K562 (cell line): ENCODE measurements around the gene SORCS2. TPM values are rescaled to one million over a fixed set of nuclear protein-coding genes. Genes with fewer than 3 reads are reported as not detected.
A peak's percentile ranks its signal among the peaks of the same experiment; 100 is the strongest.

Experiments
- ATAC-seq: fragments of 200-7000 bp; cut with Tn5 transposase; 3 replicates; pipeline ENCODE4 v1.9.1; 2020; ENCODE audit warnings: moderate library complexity
- BruUV-seq: library from RNA; stranded (reverse); fragments of 400-500 nt; replicated peaks from 2 replicates; lab custom pipeline; 2021; lab: Mats Ljungman, UMichigan
- CTCF ChIA-PET: fragments of 300-600 bp; formaldehyde crosslinking; extraction: SDS; loops from one replicate; lab custom pipeline; 2021; ENCODE audit warnings: low intra/inter-chr PET ratio; lab: Yijun Ruan, JAX
- POLR2A ChIA-PET: fragments of 300-600, 350-650 bp; sonication (Branson Sonifier 250); formaldehyde crosslinking; extraction: SDS; loops from one replicate; lab custom pipeline; 2021; ENCODE audit warnings: antibody characterized with exemption, inconsistent platforms; lab: Yijun Ruan, JAX
- DNase-seq, 4 experiments: peaks; one replicate each; pipeline versions ENCODE4 v3.0.0 to v3.0.0-alpha.2; 2011 to 2018; ENCODE audit warnings: low spot score in 3 of 4, mixed read lengths in 3 of 4; ENCODE audit errors: extremely low read depth in 1 of 4
- FAIRE-seq: peaks from 2 replicates; lab custom pipeline; 2011; peaks lifted over from hg19 to GRCh38; lab: Jason Lieb, UNC
- H2AFZ ChIP-seq: 2 replicates; pipeline ENCODE4 v1.6.0; 2011; ENCODE audit warnings: low read depth, low read length, control low read depth, inconsistent platforms
- H3K27ac ChIP-seq: fragments of 200-600 bp; 3 replicates; pipeline ENCODE4 v1.8.0; 2011; ENCODE audit warnings: low read depth, mild to moderate bottlenecking, control low read depth, inconsistent platforms, low read length, moderate library complexity, mixed read lengths; ENCODE audit errors: extremely low read depth
- H3K27me3 ChIP-seq, 2 experiments: fragments of 300-600 bp in 1 of 2; 2 replicates in 1 of 2; 3 replicates in 1 of 2; pipeline versions ENCODE4 v1.6.0 to v1.8.0; 2011; ENCODE audit warnings: inconsistent platforms in 2 of 2, low read length in 2 of 2, mild to moderate bottlenecking in 1 of 2, mixed read lengths in 1 of 2, moderate library complexity in 1 of 2; ENCODE audit not compliant: control insufficient read depth in 2 of 2, insufficient read depth in 2 of 2
- H3K36me3 ChIP-seq: fragments of 300-600 bp; 3 replicates; pipeline ENCODE4 v1.8.0; 2011; ENCODE audit warnings: mild to moderate bottlenecking, low read length, inconsistent platforms; ENCODE audit not compliant: control insufficient read depth, insufficient read depth
- H3K4me1 ChIP-seq, 2 experiments: fragments of 200-600 bp in 1 of 2; replicated peaks in 1 of 2; 2 replicates in 1 of 2; 3 replicates in 1 of 2; pipeline versions ENCODE4 v1.5.1 to v1.8.0; 2011; ENCODE audit warnings: inconsistent platforms in 2 of 2, low read length in 2 of 2, mild to moderate bottlenecking in 1 of 2, mixed read lengths in 1 of 2, moderate library complexity in 1 of 2; ENCODE audit not compliant: control insufficient read depth in 2 of 2, insufficient read depth in 2 of 2
- H3K4me2 ChIP-seq: 2 replicates; pipeline ENCODE4 v1.6.1; 2011; ENCODE audit warnings: low read length, control low read depth, inconsistent platforms, mixed read lengths; ENCODE audit not compliant: insufficient read depth
- H3K4me3 ChIP-seq: fragments of 200-600 bp; sonication (generic), shearing (Covaris generic); 2 replicates; pipeline ENCODE4 v1.5.1; 2016; ENCODE audit warnings: control low read depth, inconsistent platforms
- H3K79me2 ChIP-seq: fragments of 200-600 bp; 3 replicates; pipeline ENCODE4 v1.8.0; 2011; ENCODE audit warnings: low read length, inconsistent platforms; ENCODE audit not compliant: control insufficient read depth, insufficient read depth
- H3K9ac ChIP-seq, 2 experiments: 2 replicates each; pipeline versions ENCODE4 v1.6.0 to v1.6.1; 2011; ENCODE audit warnings: low read depth in 2 of 2, low read length in 2 of 2, control low read depth in 1 of 2, inconsistent platforms in 1 of 2, mild to moderate bottlenecking in 1 of 2, mixed read lengths in 1 of 2; ENCODE audit not compliant: insufficient read depth in 1 of 2
- H3K9me1 ChIP-seq: one replicate; pipeline ENCODE4 v1.6.0; 2011; ENCODE audit warnings: inconsistent platforms, mild to moderate bottlenecking, low read length, moderate library complexity; ENCODE audit not compliant: control insufficient read depth, insufficient read depth
- H3K9me3 ChIP-seq: replicated peaks from 2 replicates; pipeline ENCODE4 v1.5.1; 2011; ENCODE audit warnings: low read depth, low read length, inconsistent platforms; ENCODE audit not compliant: control insufficient read depth, insufficient read depth
- H4K20me1 ChIP-seq: replicated peaks from 2 replicates; pipeline ENCODE4 v1.6.1; 2011; ENCODE audit warnings: low read length, inconsistent platforms, mixed read lengths; ENCODE audit not compliant: control insufficient read depth, insufficient read depth
- CBX8 ChIP-seq: fragments of 200-600 bp; sonication (generic); IDR thresholded peaks from 2 replicates; pipeline ENCODE4 v1.6.1; 2012; ENCODE audit warnings: borderline replicate concordance, mixed run types, low read depth, mild to moderate bottlenecking, moderate library complexity, mixed read lengths, low read length, control low read depth, inconsistent platforms; ENCODE audit not compliant: poor library complexity, severe bottlenecking; ENCODE audit errors: extremely low read depth
- ETV1 ChIP-seq: fragments of 450-650 bp; conservative IDR thresholded peaks from 2 replicates; pipeline ENCODE4 v1.6.1; 2016; ENCODE audit warnings: missing genetic modification characterization, control low read depth, low read depth, missing compliant biosample characterization
- ETV5 ChIP-seq: sonication (generic); formaldehyde crosslinking; IDR thresholded peaks from 2 replicates; pipeline ENCODE4 v1.4.0; 2020; ENCODE audit warnings: low read depth, mild to moderate bottlenecking, missing genetic modification reagents
- HDAC2 ChIP-seq: fragments of 450-650 bp; IDR thresholded peaks from 2 replicates; pipeline ENCODE4 v1.6.1; 2016; ENCODE audit warnings: mild to moderate bottlenecking
- HNRNPH1 ChIP-seq: fragments of 200-400 bp; formaldehyde crosslinking; optimal IDR thresholded peaks from 2 replicates; pipeline ENCODE3; 2017; ENCODE audit warnings: low read depth, mild to moderate bottlenecking, low read length, moderate library complexity
- HOXB6 ChIP-seq: fragments of 250-450 bp; sonication (Bioruptor Pico); IDR thresholded peaks from 2 replicates; pipeline ENCODE4 v1.5.1; 2022; ENCODE audit warnings: mild to moderate bottlenecking, borderline replicate concordance
- MCM7 ChIP-seq, 2 experiments: fragments of 450-650 bp; IDR thresholded peaks; 2 replicates each; pipeline ENCODE4 v1.6.1; 2016 to 2018
- PTTG1 ChIP-seq: fragments of 450-650 bp; IDR thresholded peaks from 2 replicates; pipeline ENCODE4 v1.6.1; 2016; ENCODE audit warnings: low read depth, mild to moderate bottlenecking, missing genetic modification characterization, missing compliant biosample characterization
- PYGO2 ChIP-seq: fragments of 450-650 bp; IDR thresholded peaks from 2 replicates; pipeline ENCODE4 v1.6.1; 2016; ENCODE audit warnings: mild to moderate bottlenecking, missing genetic modification characterization, moderate library complexity, missing compliant biosample characterization
- SMARCB1 ChIP-seq: IDR thresholded peaks from 2 replicates; pipeline ENCODE4 v1.6.1; 2011; ENCODE audit warnings: improper control_type of control experiment, low read depth; ENCODE audit not compliant: insufficient read length
- TARDBP ChIP-seq: fragments of 450-650 bp; IDR thresholded peaks from 2 replicates; pipeline ENCODE4 v1.6.1; 2016
- ZBTB11 ChIP-seq, 3 experiments: fragments of 200-800 bp in 1 of 3; fragments of 250-450 bp in 1 of 3; fragments of 450-650 bp in 1 of 3; sonication (Bioruptor Pico) in 1 of 3; sonication (Bioruptor generic) in 1 of 3; formaldehyde crosslinking in 1 of 3; IDR thresholded peaks; 2 replicates each; pipeline versions ENCODE4 v1.6.1 to v1.8.0; 2016 to 2022; ENCODE audit warnings: mild to moderate bottlenecking in 2 of 3, missing genetic modification characterization in 2 of 3, missing compliant biosample characterization in 1 of 3, moderate library complexity in 1 of 3
- ZNF124 ChIP-seq: sonication (generic); formaldehyde crosslinking; IDR thresholded peaks from 2 replicates; pipeline ENCODE4 v1.8.1; 2022; ENCODE audit warnings: missing genetic modification reagents
- ZNF280A ChIP-seq: fragments of 450-650 bp; IDR thresholded peaks from 2 replicates; pipeline ENCODE4 v1.6.1; 2018; ENCODE audit warnings: mild to moderate bottlenecking, low read depth; ENCODE audit not compliant: partially characterized antibody
- ZNF408 ChIP-seq: fragments of 250-450 bp; sonication (Bioruptor Pico); IDR thresholded peaks from 2 replicates; pipeline ENCODE4 v1.4.0; 2020; ENCODE audit warnings: low read depth, mild to moderate bottlenecking, moderate library complexity
- ZNF639 ChIP-seq, 2 experiments: fragments of 200-800 bp in 1 of 2; sonication (Bioruptor generic) in 1 of 2; sonication (generic) in 1 of 2; formaldehyde crosslinking in 1 of 2; IDR thresholded peaks in 1 of 2; conservative IDR thresholded peaks in 1 of 2; 2 replicates each; pipeline versions ENCODE4 v1.5.0 to v1.6.1; 2016 to 2020; ENCODE audit warnings: missing compliant biosample characterization in 1 of 2, missing genetic modification characterization in 1 of 2, missing genetic modification reagents in 1 of 2
- WGBS: fragments of 100-300 bp; shearing (Covaris generic); methylation state at CpG from one replicate; pipeline ENCODE4 v1.1.6; 2016; ENCODE audit warnings: low coverage, mixed read lengths; ENCODE audit not compliant: insufficient coverage; ENCODE audit errors: missing lambda C conversion rate; 5-methylcytosine and 5-hydroxymethylcytosine counted together
- in situ Hi-C: fragments of 300-500 bp; cut with MboI; formaldehyde crosslinking; loops from 4 replicates; pipeline ENCODE4 v1.15.0; 2018; ENCODE audit warnings: inconsistent platforms, mixed read lengths
- intact Hi-C: fragments of 100-400 bp; cut with micrococcal nuclease; formaldehyde crosslinking; loops from 2 replicates; pipeline ENCODE4 v1.14.2; 2022
- polyA plus RNA-seq, 8 experiments: library from polyadenylated mRNA; depleted of rRNA in 4 of 8; stranded (reverse) in 5 of 8; unstranded in 3 of 8; fragments of >200 nt; fragmentation: Nextera tagmentation in 2 of 8; fragmentation: Illumina TruSeq in 1 of 8; extraction: Ambion mirVana in 2 of 8; extraction: Trizol in 1 of 8; gene quantifications; 2 replicates each; pipeline versions ENCODE4 v1.2.1 to v1.2.3, GENCODE V29; 2011 to 2014; ENCODE audit warnings: inconsistent platforms in 1 of 8, missing spikeins in 1 of 8
- total RNA-seq, 7 experiments: library from RNA; depleted of rRNA in 6 of 7; stranded (reverse); fragments of >200 nt in 6 of 7; fragmentation: Illumina TruSeq in 2 of 7; extraction: Trizol in 2 of 7; gene quantifications; 2 replicates each; pipeline versions ENCODE4 v1.2.1 to v1.2.3, GENCODE V29; 2011 to 2021; ENCODE audit warnings: low replicate concordance in 1 of 7

SORCS2 gene
- total and polyA plus RNA-seq, 9 of the 15 experiments (the other 6 are each of a cell fraction or from before 2014, with no cell fraction given): not detected

- no TSS peak for BruUV-seq
- CTCF ChIA-PET: no interaction called here
- FAIRE-seq: no peak
- no peak for TF ChIP-seq ZNF124
- TF ChIP-seq ZNF639 (CRISPR knock-in tag; conservative IDR thresholded peaks at IDR 0.05 in 1 of 2, IDR thresholded peaks at IDR 0.05 in 1 of 2): no peak
- no peak for TF ChIP-seq PTTG1 (tag)
- no peak for TF ChIP-seq ZNF408 (CRISPR knock-in tag)
- no peak for TF ChIP-seq PYGO2 (tag)
- TF ChIP-seq MCM7 (IDR thresholded peaks at IDR 0.05): no peak
- TF ChIP-seq HNRNPH1: no peak
- no peak for TF ChIP-seq ZBTB11 (CRISPR knock-in tag; IDR thresholded peaks at IDR 0.05)
- TF ChIP-seq ETV5: no peak
- TF ChIP-seq ZNF280A: no peak
- TF ChIP-seq ETV1: no peak
- no peak for TF ChIP-seq CBX8
- no peak for TF ChIP-seq HDAC2
- TF ChIP-seq TARDBP: no peak
- TF ChIP-seq SMARCB1: no peak
- no peak for TF ChIP-seq HOXB6
These were observed 40.8 kb downstream of the SORCS2 start for GRCh38 chr4:7233006-7233580.

More at GRCh38 chr4:7233006-7233580, 40.8 kb downstream of the SORCS2 start:
- no peaks in the 10 kb centered on the region for H3K9me3 ChIP-seq
- H3K27ac ChIP-seq: no peak overlapping the region
- H3K9ac ChIP-seq: no peak overlapping the region
- H3K27me3 ChIP-seq: peaks cover 0 to 23% of the 10 kb centered on the region in 2 experiments; a peak in 2 of 5 replicates
- no peak overlapping the region for H3K4me2 ChIP-seq
- DNase-seq (no peak), ATAC-seq (peak; percentile 43; the same call in 2 of the 3 replicates)
- peaks cover 6% of the 10 kb centered on the region; the same call in 1 of the 2 replicates for H4K20me1 ChIP-seq
- H3K4me1 ChIP-seq: no peaks in the 10 kb centered on the region
- no peak overlapping the region for H3K4me3 ChIP-seq
- no peaks in the 10 kb centered on the region for H3K9me1 ChIP-seq
- no peaks in the 10 kb centered on the region for H3K79me2 ChIP-seq
- POLR2A ChIA-PET: no interaction called here
- H3K36me3 ChIP-seq: no peaks in the 10 kb centered on the region
- H2AFZ ChIP-seq: no peak overlapping the region
- intact Hi-C loops (no loop called here), in situ Hi-C loops (no loop called here)
- 1% methylated on average over 18 of the region's 18 CpGs for WGBS
